ENCODE measurements around the gene HSF4.

HSF4 gene

DNA sequence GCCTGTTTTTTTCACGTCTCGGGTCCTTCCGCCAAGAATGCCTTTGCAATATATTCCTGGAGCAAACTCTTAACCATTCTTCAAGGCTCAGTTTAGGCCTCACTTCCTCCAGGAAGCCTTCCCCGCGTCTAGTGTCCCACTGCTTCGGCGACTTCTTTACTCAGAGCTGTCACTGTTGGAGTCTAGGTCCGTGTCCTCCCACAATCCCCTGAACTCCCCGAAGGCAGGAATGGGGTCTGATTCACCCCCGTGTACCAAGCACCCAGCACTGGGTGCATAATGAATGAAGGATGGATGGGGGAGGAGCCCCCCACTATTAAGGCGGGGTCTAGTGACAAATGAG, 18.7 kb downstream of the HSF4 start:
- TF ChIP-seq FOXM1 (IDR thresholded peaks at IDR 0.05; ENCODE audit: borderline replicate concordance): no peak
- ChIA-PET POLR2A (no interaction called here), CTCF (interaction anchor here (0.9 kb wide), 1 partner anchor 13 kb away, joined by 3 read pairs; the partner anchor contains the start of gene NOL3)
- DNase-seq (ENCODE audit: extremely low spot score): no peak

DNA sequence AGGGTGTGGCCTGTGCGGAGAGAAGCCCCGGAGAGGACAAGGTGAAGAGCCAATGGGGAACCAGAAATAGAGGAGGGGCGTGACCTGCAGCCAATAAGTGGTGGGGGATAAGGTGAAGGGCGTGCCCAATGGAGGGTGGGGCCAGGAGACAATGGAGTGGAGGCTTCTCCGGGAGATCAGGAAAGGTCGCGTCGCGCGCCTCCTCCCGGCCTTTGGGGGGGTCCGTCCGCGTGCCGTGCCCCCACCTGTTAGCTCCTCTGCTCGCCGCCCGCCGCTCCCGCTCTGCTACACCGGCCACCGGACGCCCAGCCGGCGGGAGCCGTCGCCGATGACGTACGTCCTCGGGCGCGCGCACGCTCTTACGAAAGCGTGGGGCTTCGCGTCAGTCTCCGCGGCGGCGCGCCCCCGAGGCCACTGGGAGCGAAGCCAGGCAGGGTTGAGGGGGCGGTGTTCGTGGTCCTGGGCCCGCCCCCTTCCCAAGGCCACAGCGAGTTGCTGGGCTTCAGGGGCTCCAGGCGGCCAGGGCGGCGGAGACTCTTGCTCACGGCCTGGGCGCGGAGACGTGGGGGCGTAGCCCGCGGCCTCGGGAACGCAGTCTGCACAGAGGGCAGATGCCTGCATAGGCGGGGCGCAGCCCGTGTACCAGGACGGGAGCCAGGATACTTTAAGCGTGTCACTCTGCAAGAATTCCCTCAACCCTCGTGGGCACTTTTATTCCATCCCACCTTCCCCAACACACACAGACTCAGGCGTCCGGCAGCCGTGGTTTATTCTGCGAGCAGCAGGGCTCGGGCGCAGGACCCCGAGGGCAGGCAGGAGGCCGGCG, 19.3 kb downstream of the HSF4 start, which contains the start of gene MATCAP1:
Gene MATCAP1 (minus strand): TSS at position 337 of the 826 bp plus-strand sequence. CDS start 3,353 bp downstream, outside the sequence.
- DNase-seq (ENCODE audit: extremely low spot score): peak; percentile 97
- CTCF ChIA-PET: interaction anchor here (0.6 kb wide), 1 partner anchor 147 kb away, joined by 3 read pairs; no protein-coding TSS in a partner anchor
- POLR2A ChIA-PET: interaction anchor here (1.5 kb wide), 1 partner anchor 166 kb away, joined by 5 read pairs; no protein-coding TSS in a partner anchor
- TF ChIP-seq ZNF384 (IDR thresholded peaks at IDR 0.05) (no peak), FOXK2 (IDR thresholded peaks at IDR 0.05) (no peak), SP1 (IDR thresholded peaks at IDR 0.05) (peak; percentile 77)
- TF ChIP-seq, protein P1, sequence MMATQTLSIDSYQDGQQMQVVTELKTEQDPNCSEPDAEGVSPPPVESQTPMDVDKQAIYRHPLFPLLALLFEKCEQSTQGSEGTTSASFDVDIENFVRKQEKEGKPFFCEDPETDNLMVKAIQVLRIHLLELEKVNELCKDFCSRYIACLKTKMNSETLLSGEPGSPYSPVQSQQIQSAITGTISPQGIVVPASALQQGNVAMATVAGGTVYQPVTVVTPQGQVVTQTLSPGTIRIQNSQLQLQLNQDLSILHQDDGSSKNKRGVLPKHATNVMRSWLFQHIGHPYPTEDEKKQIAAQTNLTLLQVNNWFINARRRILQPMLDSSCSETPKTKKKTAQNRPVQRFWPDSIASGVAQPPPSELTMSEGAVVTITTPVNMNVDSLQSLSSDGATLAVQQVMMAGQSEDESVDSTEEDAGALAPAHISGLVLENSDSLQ (IDR thresholded peaks at IDR 0.05): peak; percentile 99

DNA sequence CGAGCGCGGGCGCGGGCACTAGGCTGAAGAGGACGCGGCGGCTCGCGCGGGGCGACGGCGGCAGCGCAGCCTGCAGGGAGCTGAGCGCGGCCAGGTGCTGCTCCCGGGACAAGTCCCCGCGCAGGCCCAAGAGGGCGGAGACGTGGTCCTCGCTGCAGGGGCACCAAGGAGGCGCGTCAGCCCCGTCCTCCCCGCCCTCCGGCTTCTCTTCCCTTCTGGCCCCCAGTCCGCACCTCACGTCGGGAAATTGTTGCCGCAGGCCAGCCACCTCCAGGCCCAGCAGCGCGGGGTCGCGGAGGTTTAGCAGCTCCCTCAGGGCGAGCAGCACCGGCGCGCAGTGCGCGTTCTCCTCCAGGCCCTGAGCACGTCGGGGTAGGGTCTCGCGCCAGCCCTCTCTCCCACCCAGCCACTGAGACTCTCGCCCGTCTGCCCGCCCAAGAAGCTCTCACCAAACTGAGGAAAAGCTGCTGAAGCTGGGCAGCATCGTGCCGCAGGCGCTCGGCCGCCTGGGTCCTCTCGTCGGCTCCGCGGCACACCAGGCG, 20.0 kb downstream of the HSF4 start:
- POLR2A ChIA-PET: interaction anchor here (1.5 kb wide), 1 partner anchor 167 kb away, joined by 5 read pairs; no protein-coding TSS in a partner anchor

DNA sequence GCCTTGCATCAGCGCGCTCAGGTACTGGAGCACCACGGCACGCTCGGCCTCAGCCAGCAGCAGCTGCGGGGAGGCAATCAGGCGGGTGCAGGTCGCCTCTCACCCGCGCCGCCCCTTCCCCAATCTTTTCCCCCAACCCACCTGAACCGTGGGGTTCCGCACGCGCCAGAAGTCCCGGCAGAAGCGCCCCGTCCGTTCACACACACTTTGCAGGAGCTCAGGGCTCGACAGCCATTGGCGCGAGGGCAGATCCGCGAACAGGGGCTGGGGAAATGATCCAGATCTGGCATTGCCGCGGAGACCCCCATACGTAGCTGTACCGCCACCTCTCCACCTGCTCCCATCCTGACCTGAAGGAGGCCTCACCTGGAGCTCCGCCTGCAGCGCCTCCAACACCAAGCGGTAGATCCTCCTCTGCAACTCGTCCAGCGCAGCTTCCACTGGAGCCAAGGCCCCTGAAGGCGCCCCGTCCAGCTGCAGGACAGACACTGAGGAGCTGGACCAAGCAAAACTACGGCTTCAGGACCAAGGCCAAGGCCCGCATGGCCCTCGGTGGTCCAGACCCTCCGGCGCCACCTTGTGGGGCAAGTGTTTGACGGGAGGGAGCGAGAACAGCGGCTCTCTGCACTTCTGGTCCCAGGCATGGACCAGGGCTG, 20.6 kb downstream of the HSF4 start:
- TF ChIP-seq SP1 (IDR thresholded peaks at IDR 0.05): no peak
- DNase-seq (ENCODE audit: extremely low spot score): peak; percentile 78
- ChIA-PET POLR2A (interaction anchor here (0.7 to 1.5 kb wide), 3 partner anchors 26 to 167 kb away, joined by 3 to 5 read pairs (median 3); no protein-coding TSS in a partner anchor), CTCF (interaction anchor here (0.5 to 1.2 kb wide), 7 partner anchors 12 to 280 kb away, joined by 3 to 5 read pairs (median 3); no protein-coding TSS in a partner anchor)

More for the DNA sequence above, 20.0 kb downstream of the HSF4 start:
- TF ChIP-seq ELF4 (IDR thresholded peaks at IDR 0.05): no peak
- no peak for TF ChIP-seq ZNF384 (IDR thresholded peaks at IDR 0.05)
- no peak for TF ChIP-seq BHLHE40 (IDR thresholded peaks at IDR 0.05; ENCODE audit: borderline replicate concordance)
- TF ChIP-seq SUZ12 (IDR thresholded peaks at IDR 0.05): no peak
- no peak for TF ChIP-seq ARNT (IDR thresholded peaks at IDR 0.05)
- TF ChIP-seq L3MBTL2 (conservative IDR thresholded peaks at IDR 0.05): no peak
- TF ChIP-seq LEF1 (IDR thresholded peaks at IDR 0.05; ENCODE audit: borderline replicate concordance): no peak
- TF ChIP-seq NFRKB (IDR thresholded peaks at IDR 0.05): no peak
- no peak for TF ChIP-seq FOXA1 (IDR thresholded peaks at IDR 0.05)
- no peak for TF ChIP-seq SP1 (IDR thresholded peaks at IDR 0.05)
- TF ChIP-seq TARDBP (IDR thresholded peaks at IDR 0.05): no peak
- no peak for TF ChIP-seq FOXM1 (IDR thresholded peaks at IDR 0.05; ENCODE audit: borderline replicate concordance)
- no peak for TF ChIP-seq HDGF (IDR thresholded peaks at IDR 0.05; ENCODE audit: borderline replicate concordance)
- TF ChIP-seq CTBP1 (IDR thresholded peaks at IDR 0.05; ENCODE audit: borderline replicate concordance): no peak
- TF ChIP-seq, protein P1 (IDR thresholded peaks at IDR 0.05): no peak
- TF ChIP-seq FOXK2 (IDR thresholded peaks at IDR 0.05): no peak
- no peak for DNase-seq (ENCODE audit: extremely low spot score)
- CTCF ChIA-PET: interaction anchor here (0.5 to 1.2 kb wide), 4 partner anchors 13 to 280 kb away, joined by 3 to 5 read pairs (median 3); no protein-coding TSS in a partner anchor

DNA sequence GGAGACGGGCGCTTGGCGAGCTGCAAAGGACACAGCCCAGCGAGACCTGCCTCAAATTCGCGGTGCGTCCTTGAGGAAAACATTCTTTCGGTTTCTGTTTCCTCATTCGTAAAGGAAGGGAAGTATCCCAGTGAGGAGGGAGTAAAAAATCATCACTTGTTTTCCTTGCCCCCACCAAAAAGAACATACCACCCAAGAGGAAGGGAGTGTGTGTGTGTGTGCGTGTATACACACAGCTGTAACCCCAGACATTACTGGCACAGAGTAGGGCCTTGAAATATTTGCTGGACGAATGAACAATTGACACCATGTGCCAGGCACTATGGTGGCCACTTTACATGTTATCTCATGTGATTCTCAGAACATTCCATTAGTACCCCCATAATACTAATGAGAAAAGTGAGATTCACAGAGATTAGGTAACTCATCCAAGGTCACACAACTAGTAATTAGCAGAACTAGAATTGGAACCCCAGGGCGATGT, 21.1 kb downstream of the HSF4 start:
- DNase-seq (ENCODE audit: extremely low spot score): no peak
- POLR2A ChIA-PET: interaction anchor here (0.7 to 1.5 kb wide), 4 partner anchors 21 to 168 kb away, joined by 3 to 5 read pairs (median 3); no protein-coding TSS in a partner anchor
- TF ChIP-seq BHLHE40 (IDR thresholded peaks at IDR 0.05; ENCODE audit: borderline replicate concordance) (no peak), NFRKB (IDR thresholded peaks at IDR 0.05) (no peak), L3MBTL2 (conservative IDR thresholded peaks at IDR 0.05) (no peak), FOXA1 (IDR thresholded peaks at IDR 0.05) (no peak), CTBP1 (IDR thresholded peaks at IDR 0.05; ENCODE audit: borderline replicate concordance) (no peak), TARDBP (IDR thresholded peaks at IDR 0.05) (no peak), SUZ12 (IDR thresholded peaks at IDR 0.05) (no peak), ELF4 (IDR thresholded peaks at IDR 0.05) (no peak), ARNT (IDR thresholded peaks at IDR 0.05) (no peak), SP1 (IDR thresholded peaks at IDR 0.05) (no peak), FOXK2 (IDR thresholded peaks at IDR 0.05) (no peak), HDGF (IDR thresholded peaks at IDR 0.05; ENCODE audit: borderline replicate concordance) (no peak)
- TF ChIP-seq, protein P1 (IDR thresholded peaks at IDR 0.05): no peak

DNA sequence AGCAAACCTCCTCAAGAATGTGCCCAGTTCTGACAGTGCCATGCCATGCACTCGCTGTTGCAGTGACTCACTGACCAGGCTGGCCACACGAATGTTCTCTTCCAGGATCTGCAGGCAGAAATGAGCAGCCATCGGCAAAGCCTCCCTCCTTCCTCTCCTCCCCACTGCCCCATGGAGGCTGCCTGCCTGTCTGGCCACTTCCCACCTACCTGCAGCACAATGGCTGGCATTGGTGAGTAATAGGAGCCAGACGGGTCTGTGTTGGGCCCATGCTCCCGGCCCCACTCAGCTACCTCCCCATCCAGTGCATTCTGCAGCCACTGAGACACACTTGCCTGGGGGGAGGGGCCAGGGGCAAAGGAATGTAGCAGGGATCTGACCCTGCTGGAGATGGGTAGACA, 22.0 kb downstream of the HSF4 start:
- TF ChIP-seq ELF4 (IDR thresholded peaks at IDR 0.05): no peak
- no peak for TF ChIP-seq SP1 (IDR thresholded peaks at IDR 0.05)
- TF ChIP-seq NFRKB (IDR thresholded peaks at IDR 0.05): no peak
- TF ChIP-seq HDGF (IDR thresholded peaks at IDR 0.05; ENCODE audit: borderline replicate concordance): no peak
- no peak for TF ChIP-seq FOXA1 (IDR thresholded peaks at IDR 0.05)
- TF ChIP-seq ARNT (IDR thresholded peaks at IDR 0.05): no peak
- TF ChIP-seq LEF1 (IDR thresholded peaks at IDR 0.05; ENCODE audit: borderline replicate concordance): no peak
- TF ChIP-seq FOXM1 (IDR thresholded peaks at IDR 0.05; ENCODE audit: borderline replicate concordance): no peak
- TF ChIP-seq TARDBP (IDR thresholded peaks at IDR 0.05): no peak
- TF ChIP-seq L3MBTL2 (conservative IDR thresholded peaks at IDR 0.05): no peak
- TF ChIP-seq SUZ12 (IDR thresholded peaks at IDR 0.05): no peak
- no peak for TF ChIP-seq FOXK2 (IDR thresholded peaks at IDR 0.05)
- TF ChIP-seq, protein P1 (IDR thresholded peaks at IDR 0.05): no peak
- TF ChIP-seq ZNF384 (IDR thresholded peaks at IDR 0.05): no peak
- TF ChIP-seq CTBP1 (IDR thresholded peaks at IDR 0.05; ENCODE audit: borderline replicate concordance): no peak
- TF ChIP-seq BHLHE40 (IDR thresholded peaks at IDR 0.05; ENCODE audit: borderline replicate concordance): no peak
- no peak for DNase-seq (ENCODE audit: extremely low spot score)
- POLR2A ChIA-PET: interaction anchor here (1.0 kb wide), 1 partner anchor 20 kb away, joined by 3 read pairs; no protein-coding TSS in a partner anchor
- CTCF ChIA-PET: interaction anchor here (1.4 kb wide), 1 partner anchor 17 kb away, joined by 4 read pairs; no protein-coding TSS in a partner anchor

More for the DNA sequence above, 21.1 kb downstream of the HSF4 start:
- CTCF ChIA-PET: interaction anchor here (0.5 to 1.0 kb wide), 5 partner anchors 12 to 227 kb away, joined by 3 to 5 read pairs (median 4); no protein-coding TSS in a partner anchor
